IMR-90 (cell line): ENCODE data around the gene NOX3.

Source experiments
- BHLHE40 ChIP-seq: fragments of 150-350 bp; IDR thresholded peaks from 2 replicates; pipeline ENCODE4 v1.6.1; 2016; ENCODE audit warnings: mild to moderate bottlenecking, low read depth, low read length
- CEBPB ChIP-seq: IDR thresholded peaks from 2 replicates; pipeline ENCODE4 v1.6.1; 2012; ENCODE audit warnings: low read depth, low read length, improper control_type of control experiment
- CHD1 ChIP-seq: IDR thresholded peaks from 2 replicates; pipeline ENCODE4 v1.6.1; 2012; ENCODE audit warnings: low read depth, low read length, improper control_type of control experiment
- ELK1 ChIP-seq: fragments of 150-350 bp; IDR thresholded peaks from 2 replicates; pipeline ENCODE4 v1.6.1; 2016; ENCODE audit warnings: low read depth, mild to moderate bottlenecking, low read length, moderate library complexity, borderline replicate concordance
- FOS ChIP-seq: fragments of 150-350 bp; IDR thresholded peaks from 2 replicates; pipeline ENCODE4 v1.6.1; 2016; ENCODE audit warnings: low read depth, low read length
- MAZ ChIP-seq: IDR thresholded peaks from 2 replicates; pipeline ENCODE4 v1.6.1; 2012; ENCODE audit warnings: low read depth, mild to moderate bottlenecking, low read length, improper control_type of control experiment, moderate library complexity, borderline replicate concordance
- POLR2A ChIP-seq: IDR thresholded peaks from 2 replicates; pipeline ENCODE4 v1.6.1; 2012; ENCODE audit warnings: mild to moderate bottlenecking, low read depth, low read length
- RAD21 ChIP-seq: IDR thresholded peaks from 2 replicates; pipeline ENCODE4 v1.6.1; 2012; ENCODE audit warnings: low read length, improper control_type of control experiment
- RCOR1 ChIP-seq: IDR thresholded peaks from 2 replicates; pipeline ENCODE4 v1.6.1; 2012; ENCODE audit warnings: mild to moderate bottlenecking, low read length, improper control_type of control experiment; ENCODE audit not compliant: insufficient replicate concordance
- RFX5 ChIP-seq: IDR thresholded peaks from 2 replicates; pipeline ENCODE4 v1.8.0; 2012; ENCODE audit warnings: low read depth, mild to moderate bottlenecking, low read length, moderate library complexity
- SMC3 ChIP-seq: fragments of 150-350 bp; IDR thresholded peaks from 2 replicates; pipeline ENCODE4 v1.6.1; 2016; ENCODE audit warnings: low read depth, mild to moderate bottlenecking, antibody characterized with exemption, low read length, moderate library complexity
- TF ChIP-seq, protein P1 (sequence below): conservative IDR thresholded peaks from 2 replicates; pipeline ENCODE4 v1.5.1; 2012; ENCODE audit warnings: mild to moderate bottlenecking, low read depth, low read length, improper control_type of control experiment
- TF ChIP-seq, protein P2 (sequence below): fragments of 150-350 bp; IDR thresholded peaks from 2 replicates; pipeline ENCODE4 v1.6.1; 2017; ENCODE audit warnings: mild to moderate bottlenecking, antibody characterized with exemption, low read length, low read depth

GRCh38 chr6:155371230-155371629 lies 84.4 kb downstream of the NOX3 start:
- TF ChIP-seq, protein P1, sequence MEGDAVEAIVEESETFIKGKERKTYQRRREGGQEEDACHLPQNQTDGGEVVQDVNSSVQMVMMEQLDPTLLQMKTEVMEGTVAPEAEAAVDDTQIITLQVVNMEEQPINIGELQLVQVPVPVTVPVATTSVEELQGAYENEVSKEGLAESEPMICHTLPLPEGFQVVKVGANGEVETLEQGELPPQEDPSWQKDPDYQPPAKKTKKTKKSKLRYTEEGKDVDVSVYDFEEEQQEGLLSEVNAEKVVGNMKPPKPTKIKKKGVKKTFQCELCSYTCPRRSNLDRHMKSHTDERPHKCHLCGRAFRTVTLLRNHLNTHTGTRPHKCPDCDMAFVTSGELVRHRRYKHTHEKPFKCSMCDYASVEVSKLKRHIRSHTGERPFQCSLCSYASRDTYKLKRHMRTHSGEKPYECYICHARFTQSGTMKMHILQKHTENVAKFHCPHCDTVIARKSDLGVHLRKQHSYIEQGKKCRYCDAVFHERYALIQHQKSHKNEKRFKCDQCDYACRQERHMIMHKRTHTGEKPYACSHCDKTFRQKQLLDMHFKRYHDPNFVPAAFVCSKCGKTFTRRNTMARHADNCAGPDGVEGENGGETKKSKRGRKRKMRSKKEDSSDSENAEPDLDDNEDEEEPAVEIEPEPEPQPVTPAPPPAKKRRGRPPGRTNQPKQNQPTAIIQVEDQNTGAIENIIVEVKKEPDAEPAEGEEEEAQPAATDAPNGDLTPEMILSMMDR = no peak
- TF ChIP-seq, protein P2, sequence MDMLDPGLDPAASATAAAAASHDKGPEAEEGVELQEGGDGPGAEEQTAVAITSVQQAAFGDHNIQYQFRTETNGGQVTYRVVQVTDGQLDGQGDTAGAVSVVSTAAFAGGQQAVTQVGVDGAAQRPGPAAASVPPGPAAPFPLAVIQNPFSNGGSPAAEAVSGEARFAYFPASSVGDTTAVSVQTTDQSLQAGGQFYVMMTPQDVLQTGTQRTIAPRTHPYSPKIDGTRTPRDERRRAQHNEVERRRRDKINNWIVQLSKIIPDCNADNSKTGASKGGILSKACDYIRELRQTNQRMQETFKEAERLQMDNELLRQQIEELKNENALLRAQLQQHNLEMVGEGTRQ = no peak
- TF ChIP-seq POLR2A = no peak
- no peak for TF ChIP-seq RFX5
- no peak for TF ChIP-seq RCOR1
- no peak for TF ChIP-seq ELK1
- TF ChIP-seq FOS = no peak
- no peak for TF ChIP-seq SMC3
- no peak for TF ChIP-seq RAD21
- no peak for TF ChIP-seq BHLHE40
- TF ChIP-seq CEBPB = no peak
- TF ChIP-seq CHD1 = no peak
- no peak for TF ChIP-seq MAZ
